GM23338 (cell line): ENCODE measurements around the gene KIF21A. TPM values are rescaled to one million over a fixed set of nuclear protein-coding genes. Genes with fewer than 3 reads are reported as not detected.

Experiments
- ATAC-seq: fragments of 200-7000 bp; cut with Tn5 transposase; 3 replicates; pipeline ENCODE4 v1.9.1; 2020
- DNase-seq: peaks from one replicate; pipeline ENCODE4 v3.0.0-alpha.2; 2015; ENCODE audit warnings: low spot score
- H2AFZ ChIP-seq: fragments of 200-600 bp; sonication (generic); 2 replicates; pipeline ENCODE4 v1.8.0; 2016; ENCODE audit warnings: antibody characterized with exemption, mild to moderate bottlenecking, moderate library complexity
- H3F3A ChIP-seq: fragments of 200-600 bp; sonication (generic); replicated peaks from 2 replicates; pipeline ENCODE4 v1.8.0; 2017; ENCODE audit warnings: antibody characterized with exemption, mixed run types, low read depth
- H3K27ac ChIP-seq: fragments of 200-600 bp; sonication (generic); 2 replicates; pipeline ENCODE4 v1.6.1; 2016; ENCODE audit warnings: low read depth
- H3K27me3 ChIP-seq: fragments of 200-600 bp; sonication (generic); 2 replicates; pipeline ENCODE4 v1.8.0; 2016; ENCODE audit warnings: mild to moderate bottlenecking, mixed run types, moderate library complexity; ENCODE audit not compliant: insufficient read depth
- H3K36me3 ChIP-seq: fragments of 200-600 bp; sonication (generic); 2 replicates; pipeline ENCODE4 v1.8.0; 2016; ENCODE audit warnings: mild to moderate bottlenecking; ENCODE audit not compliant: insufficient read depth
- H3K4me1 ChIP-seq: fragments of 200-600 bp; sonication (generic); 2 replicates; pipeline ENCODE4 v1.8.0; 2016; ENCODE audit warnings: mild to moderate bottlenecking, moderate library complexity; ENCODE audit not compliant: insufficient read depth
- H3K4me2 ChIP-seq: fragments of 200-600 bp; sonication (generic); 2 replicates; pipeline ENCODE4 v1.7.1; 2017; ENCODE audit warnings: mixed run types
- H3K4me3 ChIP-seq: fragments of 200-600 bp; sonication (generic); 2 replicates; pipeline ENCODE4 v1.6.1; 2016; ENCODE audit warnings: mixed run types
- H3K79me2 ChIP-seq: fragments of 200-600 bp; sonication (generic); replicated peaks from 2 replicates; pipeline ENCODE4 v1.8.0; 2017; ENCODE audit warnings: mild to moderate bottlenecking; ENCODE audit not compliant: insufficient read depth
- H3K9me2 ChIP-seq: fragments of 200-600 bp; sonication (generic); 2 replicates; pipeline ENCODE4 v1.8.0; 2017; ENCODE audit not compliant: insufficient read depth
- H4K20me1 ChIP-seq: fragments of 200-600 bp; sonication (generic); replicated peaks from 2 replicates; pipeline ENCODE4 v1.8.0; 2017; ENCODE audit warnings: mild to moderate bottlenecking; ENCODE audit not compliant: insufficient read depth
- H3K27ac Mint-ChIP-seq: 2 replicates; pipeline ENCODE4 v1.8.0; 2020; ENCODE audit warnings: inconsistent platforms, mild to moderate bottlenecking, moderate library complexity, mixed read lengths
- H3K27me3 Mint-ChIP-seq: 3 replicates; pipeline ENCODE4 v1.8.0; 2022; ENCODE audit warnings: low read depth, mild to moderate bottlenecking, moderate library complexity, mixed read lengths, inconsistent platforms; ENCODE audit not compliant: insufficient read depth, poor library complexity
- H3K36me3 Mint-ChIP-seq: 3 replicates; pipeline ENCODE4 v1.8.0; 2021; ENCODE audit warnings: low read depth, mild to moderate bottlenecking, inconsistent platforms, moderate library complexity, mixed read lengths
- H3K4me1 Mint-ChIP-seq: 3 replicates; pipeline ENCODE4 v1.8.0; 2020; ENCODE audit warnings: mild to moderate bottlenecking, inconsistent platforms, mixed read lengths
- H3K4me3 Mint-ChIP-seq: 3 replicates; pipeline ENCODE4 v1.8.0; 2021; ENCODE audit warnings: moderate library complexity, mild to moderate bottlenecking, inconsistent platforms, mixed read lengths
- H3K9me3 Mint-ChIP-seq: 3 replicates; pipeline ENCODE4 v1.8.0; 2020; ENCODE audit warnings: moderate library complexity, mild to moderate bottlenecking, inconsistent platforms, mixed read lengths
- ETS1 ChIP-seq: IDR thresholded peaks from 2 replicates; pipeline ENCODE4 v1.6.1; 2016; ENCODE audit warnings: antibody characterized with exemption
- EZH2phosphoT487 ChIP-seq: fragments of 200-600 bp; sonication (generic); IDR thresholded peaks from one replicate; pipeline ENCODE4 v1.8.1; 2018; ENCODE audit warnings: antibody characterized with exemption; ENCODE audit not compliant: unreplicated experiment
- JUNB ChIP-seq: IDR thresholded peaks from one replicate; pipeline ENCODE4 v1.6.1; 2016; ENCODE audit warnings: antibody characterized with exemption; ENCODE audit not compliant: unreplicated experiment
- NANOG ChIP-seq: IDR thresholded peaks from 2 replicates; pipeline ENCODE4 v1.6.1; 2016; ENCODE audit warnings: antibody characterized with exemption, borderline replicate concordance
- POLR2AphosphoS5 ChIP-seq: IDR thresholded peaks from 2 replicates; pipeline ENCODE4 v1.6.1; 2016; ENCODE audit warnings: antibody characterized with exemption, low read depth
- REST ChIP-seq: IDR thresholded peaks from one replicate; pipeline ENCODE4 v1.6.1; 2018; ENCODE audit warnings: antibody characterized with exemption; ENCODE audit not compliant: unreplicated experiment
- STAT1 ChIP-seq: IDR thresholded peaks from one replicate; pipeline ENCODE4 v1.6.1; 2016; ENCODE audit warnings: antibody characterized with exemption; ENCODE audit not compliant: unreplicated experiment
- ZNF114 ChIP-seq: fragments of 250-450 bp; sonication (Bioruptor Pico); IDR thresholded peaks from 2 replicates; pipeline ENCODE4 v1.5.0; 2020; ENCODE audit warnings: mild to moderate bottlenecking, moderate library complexity
- ZNF331 ChIP-seq: fragments of 250-450 bp; sonication (Bioruptor Pico); IDR thresholded peaks from 2 replicates; pipeline ENCODE4 v1.5.0; 2020; ENCODE audit warnings: low read depth, mild to moderate bottlenecking, moderate library complexity
- ZNF462 ChIP-seq: fragments of 250-450 bp; sonication (Bioruptor Pico); IDR thresholded peaks from 2 replicates; pipeline ENCODE4 v1.5.0; 2020; ENCODE audit warnings: mild to moderate bottlenecking, moderate library complexity
- polyA plus RNA-seq: library from polyadenylated mRNA; unstranded; fragments of >200 nt; fragmentation: Nextera tagmentation; extraction: Ambion mirVana; gene quantifications from 2 replicates; pipeline ENCODE4 v1.2.1, GENCODE V29; 2016
- total RNA-seq: library from RNA; depleted of rRNA; stranded (reverse); fragments of >200 nt; shearing (Covaris generic); gene quantifications from 2 replicates; pipeline ENCODE4 v1.2.3, GENCODE V29; 2014

Gene KIF21A
- total and polyA plus RNA-seq, 2 experiments from 2014 or later = 28.8 to 32.0 TPM

- no peaks in the 10 kb centered on the region for H3K36me3 ChIP-seq
- DNase-seq (no peak), ATAC-seq (no peak)
- no peaks in the 10 kb centered on the region for H3K4me1 Mint-ChIP-seq
- H3K4me3 Mint-ChIP-seq = no peak overlapping the region
- H3K4me2 ChIP-seq = no peak overlapping the region
- no peaks in the 10 kb centered on the region for H3K4me1 ChIP-seq
- H2AFZ ChIP-seq = no peak overlapping the region
- no peak overlapping the region for H3K27ac ChIP-seq
- no peaks in the 10 kb centered on the region for H3K27me3 ChIP-seq
- 0 out of 2 replicates have a peak, but pooled peaks cover 4% of the 10 kb centered on the region for H4K20me1 ChIP-seq
- no peak overlapping the region for H3K27ac Mint-ChIP-seq
- 0 out of 2 replicates have a peak, but pooled peaks cover 4% of the 10 kb centered on the region for H3K9me2 ChIP-seq
- peaks cover 46% of the 10 kb centered on the region for H3K79me2 ChIP-seq
- H3K4me3 ChIP-seq = no peak overlapping the region
- no peaks in the 10 kb centered on the region for H3F3A ChIP-seq
- no peaks in the 10 kb centered on the region for H3K27me3 Mint-ChIP-seq
- H3K36me3 Mint-ChIP-seq = peaks cover 3% of the 10 kb centered on the region; the same call in 1 of the 3 replicates
- no peaks in the 10 kb centered on the region for H3K9me3 Mint-ChIP-seq
- no peak for TF ChIP-seq ZNF114 (CRISPR knock-in tag)
- no peak for TF ChIP-seq JUNB
- no peak for TF ChIP-seq STAT1
- TF ChIP-seq NANOG = no peak
- TF ChIP-seq REST = no peak
Measured at GRCh38 chr12:39429809-39430208, 13.1 kb downstream of the KIF21A start.

GRCh38 chr12:39427360-39427808 lies 15.5 kb downstream of the KIF21A start:
- no peak overlapping the region for H3K4me3 ChIP-seq
- H4K20me1 ChIP-seq = 0 out of 2 replicates have a peak, but pooled peaks cover 7% of the 10 kb centered on the region
- H3K36me3 Mint-ChIP-seq = no peaks in the 10 kb centered on the region
- no peak overlapping the region for H3K4me3 Mint-ChIP-seq
- peaks cover 14% of the 10 kb centered on the region; the same call in 1 of the 2 replicates for H3K9me2 ChIP-seq
- H3K27ac Mint-ChIP-seq = no peak overlapping the region
- H3K4me1 Mint-ChIP-seq = no peaks in the 10 kb centered on the region
- H3K9me3 Mint-ChIP-seq = no peaks in the 10 kb centered on the region
- no peaks in the 10 kb centered on the region for H3K36me3 ChIP-seq
- no peaks in the 10 kb centered on the region for H3K27me3 ChIP-seq
- no peak overlapping the region for H2AFZ ChIP-seq
- H3F3A ChIP-seq = no peaks in the 10 kb centered on the region
- H3K4me2 ChIP-seq = no peak overlapping the region
- H3K27me3 Mint-ChIP-seq = no peaks in the 10 kb centered on the region
- ATAC-seq = no peak
- no peak for DNase-seq
- peaks cover 37% of the 10 kb centered on the region for H3K79me2 ChIP-seq
- no peaks in the 10 kb centered on the region for H3K4me1 ChIP-seq
- H3K27ac ChIP-seq = no peak overlapping the region
- TF ChIP-seq EZH2phosphoT487 (no peak), NANOG (no peak), STAT1 (no peak), ETS1 (no peak), ZNF331 (no peak), ZNF462 (CRISPR knock-in tag) (no peak), POLR2AphosphoS5 (no peak)
